T-helper 9 cell (primary cell): Measurements from ENCODE around the gene CDH13.

Experiments used
- DNase-seq: peaks from one replicate; pipeline ENCODE4 v3.0.0-alpha.2; 2020

Gene CDH13

DNA sequence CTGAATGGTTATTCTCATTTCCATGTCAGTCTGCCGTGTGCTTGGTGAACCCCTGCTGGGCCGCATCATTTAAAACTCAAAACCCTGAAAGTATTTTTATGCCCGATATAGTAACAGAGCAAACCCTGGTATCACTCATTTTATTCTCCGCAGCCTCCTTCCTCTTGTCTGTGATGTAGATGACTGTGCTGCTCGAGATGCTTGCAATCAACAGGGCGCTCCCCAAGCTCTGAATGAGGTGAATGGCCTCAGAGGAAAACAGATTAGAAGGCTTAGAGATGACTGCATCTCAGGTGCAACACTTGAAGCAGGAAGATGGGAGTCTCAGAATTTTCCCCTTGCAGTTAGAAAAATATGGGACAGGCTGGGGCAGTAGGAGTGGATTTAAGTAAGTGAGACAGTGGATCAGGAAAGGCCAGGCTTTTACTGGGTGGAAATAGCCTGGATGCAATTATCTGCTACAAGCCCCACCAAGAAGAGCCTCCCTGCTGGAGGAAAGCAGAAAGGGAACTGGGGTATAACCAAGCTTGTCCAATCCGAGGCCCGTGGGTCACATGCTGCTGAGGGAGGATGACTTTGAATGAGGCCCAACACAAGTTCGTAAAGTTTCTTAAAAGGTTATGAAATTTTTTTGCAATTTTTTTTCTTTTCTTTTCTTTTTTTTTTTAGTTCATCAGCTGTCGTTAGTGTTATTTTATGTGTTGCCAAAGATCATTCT is 166.9 kb downstream of the CDH13 start:
- DNase-seq, result no peak

DNA sequence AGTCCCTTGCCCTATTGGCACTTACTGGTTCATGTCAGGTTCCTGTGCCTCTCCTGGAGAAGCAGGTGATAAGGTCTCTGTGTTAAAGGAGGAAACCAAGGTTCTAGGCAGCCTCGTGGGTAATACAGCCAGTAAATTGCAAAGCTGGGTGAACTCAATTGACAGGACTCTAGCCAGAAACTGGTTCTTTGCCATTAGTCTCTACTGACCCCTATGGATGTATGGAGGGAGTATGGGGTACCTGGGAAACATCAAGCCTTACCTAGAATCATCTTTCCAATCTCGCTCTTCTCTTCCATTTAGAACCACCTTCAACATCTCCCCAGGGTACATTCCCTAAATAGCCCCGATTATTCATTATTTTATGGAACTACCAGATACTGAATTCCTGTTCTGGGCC is 169.3 kb downstream of the CDH13 start:
- DNase-seq, result no peak

DNA sequence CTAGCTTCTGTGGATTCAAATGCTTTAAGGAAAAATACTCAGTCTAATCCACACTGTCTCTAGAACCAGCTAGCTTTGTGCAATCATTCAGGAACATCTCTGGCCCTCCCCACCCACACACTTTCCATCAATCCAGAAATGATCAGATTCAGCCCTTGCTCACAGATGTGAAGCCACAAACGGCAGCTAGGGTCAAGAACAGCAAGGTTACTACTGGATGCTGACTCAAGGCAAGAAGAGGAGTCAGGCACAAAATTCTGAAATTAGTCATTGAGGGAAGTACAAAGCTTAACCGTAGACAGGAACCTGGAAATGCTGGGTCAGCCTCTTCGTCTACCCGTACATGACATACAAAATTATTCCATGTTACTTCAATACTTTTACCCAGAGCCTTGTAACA is 174.6 kb downstream of the CDH13 start:
- DNase-seq, result no peak

DNA sequence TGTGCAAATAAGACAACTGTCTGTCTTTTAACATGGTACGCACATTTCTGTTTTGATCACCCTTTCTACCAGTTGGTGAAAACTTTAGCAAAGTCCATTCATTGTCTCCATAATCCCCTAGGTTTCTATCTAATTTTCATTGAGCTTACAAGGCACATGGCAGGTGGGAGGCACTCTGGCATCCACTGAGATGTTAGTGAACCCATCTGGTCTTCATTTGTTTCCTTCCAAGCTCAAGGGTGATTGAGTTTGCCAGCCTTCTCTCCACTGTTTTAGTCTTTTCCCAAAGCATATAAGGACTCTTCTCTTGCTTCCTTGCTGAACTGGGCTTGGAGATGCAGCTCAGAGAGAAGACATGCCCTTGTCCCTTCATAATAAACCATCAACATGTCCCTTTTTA is 179.1 kb downstream of the CDH13 start:
- no peak for DNase-seq

DNA sequence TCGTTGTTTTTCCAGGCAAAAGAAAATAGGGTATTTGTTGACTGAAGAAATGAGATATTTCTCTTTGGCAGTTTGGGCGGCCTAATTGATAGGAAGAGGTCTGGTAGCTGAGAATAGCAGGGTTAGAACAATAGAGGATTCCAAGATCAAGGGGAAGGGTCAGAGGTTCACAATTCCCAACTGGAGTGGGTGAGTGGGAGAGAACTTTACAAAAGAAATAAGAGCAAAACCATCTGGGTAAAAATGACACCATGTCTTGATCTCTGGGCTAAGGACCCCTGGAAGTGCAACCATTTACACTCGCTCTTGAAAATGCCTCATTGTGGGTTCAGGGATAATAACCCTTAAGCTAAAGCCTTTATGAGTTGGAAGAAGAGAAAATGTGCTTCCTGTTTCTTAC is 180.5 kb downstream of the CDH13 start:
- DNase-seq, result no peak

DNA sequence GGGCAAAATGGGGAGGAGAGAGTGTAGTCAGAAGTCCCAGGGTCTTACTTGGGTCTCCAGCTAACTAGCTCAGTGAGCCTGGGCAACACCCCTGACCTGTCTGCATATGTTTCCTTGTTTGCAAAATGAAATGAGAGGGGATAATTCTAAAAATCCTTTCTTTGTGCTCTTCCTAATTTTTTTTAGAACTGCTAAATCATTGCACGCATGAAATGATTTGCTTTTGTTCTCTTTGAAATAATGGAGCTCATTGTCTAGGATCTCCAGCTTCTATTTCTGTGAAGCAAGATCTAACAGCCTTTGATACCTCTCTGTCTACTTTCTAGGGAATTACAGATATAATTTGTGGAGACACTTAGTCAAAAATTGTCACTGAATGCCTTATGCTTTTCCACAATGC is 181.3 kb downstream of the CDH13 start:
- DNase-seq, result no peak

DNA sequence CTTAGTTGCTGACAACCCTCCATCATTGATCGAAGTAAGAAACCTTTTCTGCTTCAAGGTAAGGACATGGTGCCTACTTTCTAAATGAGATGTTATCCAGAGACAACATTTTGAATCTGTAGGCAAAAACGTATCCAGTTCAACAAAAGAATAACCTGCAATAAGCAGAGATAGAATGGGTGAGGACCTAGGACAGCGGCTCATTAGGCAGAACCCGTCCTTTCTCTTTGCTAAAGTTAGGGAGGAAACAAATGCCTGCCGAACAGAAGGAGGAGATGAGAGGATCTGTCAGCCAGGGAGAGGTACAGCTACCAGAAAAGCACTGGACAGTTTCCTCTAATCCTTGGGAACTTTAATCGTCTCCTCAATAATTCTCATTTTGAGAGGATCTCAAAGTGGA is 183.3 kb downstream of the CDH13 start:
- no peak for DNase-seq

DNA sequence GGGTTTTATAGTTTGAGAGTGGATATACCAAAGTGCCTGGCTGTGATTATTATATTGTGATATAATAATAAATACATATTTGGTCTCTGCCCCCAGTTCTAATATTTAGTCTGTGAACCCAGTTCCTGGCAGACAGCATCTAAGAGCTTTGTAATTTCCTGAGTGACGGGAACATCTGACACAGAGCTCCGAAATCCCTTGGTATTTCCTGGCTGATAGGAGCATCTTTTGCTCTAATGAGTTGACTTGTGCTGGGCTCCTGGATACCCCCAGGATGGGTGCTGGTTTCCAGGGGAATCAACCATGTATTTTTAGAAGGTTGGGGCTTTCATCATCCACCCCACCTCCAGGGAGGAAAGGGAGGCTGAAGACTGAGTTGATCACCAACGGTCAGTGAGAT is 187.3 kb downstream of the CDH13 start:
- DNase-seq, result no peak

DNA sequence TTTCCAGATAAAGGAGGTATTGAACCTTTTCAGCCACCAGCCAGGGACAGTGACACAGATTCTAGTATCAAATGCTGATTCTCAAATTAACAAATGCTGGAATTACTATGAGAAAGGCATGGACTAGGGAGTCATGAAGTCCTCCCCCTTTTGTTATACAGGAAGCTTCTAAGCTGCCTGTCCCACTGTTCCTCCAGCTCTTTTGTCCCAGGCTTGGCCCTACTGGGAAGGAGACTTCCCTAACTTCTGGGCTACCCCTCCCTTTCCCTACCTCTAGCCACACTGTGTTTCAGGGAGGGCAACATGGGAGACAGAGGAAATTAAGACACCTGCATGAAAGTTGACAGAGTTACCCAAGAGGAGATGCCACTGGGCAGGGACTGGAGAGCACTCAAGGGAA is 192.5 kb downstream of the CDH13 start:
- no peak for DNase-seq

DNA sequence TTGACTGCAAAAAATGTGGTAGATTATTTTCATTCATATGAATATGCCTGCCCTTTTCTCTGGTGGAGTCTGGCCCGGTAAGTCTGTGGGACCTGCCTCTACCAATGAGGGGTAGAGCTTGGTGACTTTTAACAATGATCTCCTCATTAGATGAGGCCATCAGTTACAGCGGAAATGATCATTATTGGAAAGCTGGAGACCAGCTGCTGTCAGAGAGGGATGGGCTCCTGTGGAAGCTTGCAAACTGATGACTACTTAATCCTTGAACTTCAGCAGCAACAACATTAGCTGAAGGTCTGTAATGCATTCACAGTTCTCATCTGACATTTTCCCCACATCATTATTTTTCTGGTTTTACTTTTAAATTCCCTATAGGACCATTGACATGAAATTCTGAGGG is 194.1 kb downstream of the CDH13 start:
- DNase-seq, result no peak

DNA sequence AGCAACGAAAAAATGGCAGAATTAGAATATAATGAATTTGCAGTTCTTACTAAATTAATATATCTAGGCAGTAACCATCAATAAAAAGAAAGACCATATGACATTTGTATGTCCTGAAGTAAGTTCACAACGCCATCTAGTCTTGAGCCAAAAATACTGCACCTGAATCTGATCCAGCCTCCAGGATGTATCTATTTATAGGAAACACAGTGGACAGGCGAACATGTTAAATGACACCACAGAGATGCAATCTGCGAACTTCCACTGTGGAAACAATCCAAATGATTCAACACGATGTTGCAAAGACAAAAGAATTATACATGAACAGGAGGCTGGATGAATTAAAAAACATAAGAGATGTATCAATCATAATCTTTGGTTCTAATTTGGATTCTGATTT is 197.6 kb downstream of the CDH13 start:
- DNase-seq, result no peak

DNA sequence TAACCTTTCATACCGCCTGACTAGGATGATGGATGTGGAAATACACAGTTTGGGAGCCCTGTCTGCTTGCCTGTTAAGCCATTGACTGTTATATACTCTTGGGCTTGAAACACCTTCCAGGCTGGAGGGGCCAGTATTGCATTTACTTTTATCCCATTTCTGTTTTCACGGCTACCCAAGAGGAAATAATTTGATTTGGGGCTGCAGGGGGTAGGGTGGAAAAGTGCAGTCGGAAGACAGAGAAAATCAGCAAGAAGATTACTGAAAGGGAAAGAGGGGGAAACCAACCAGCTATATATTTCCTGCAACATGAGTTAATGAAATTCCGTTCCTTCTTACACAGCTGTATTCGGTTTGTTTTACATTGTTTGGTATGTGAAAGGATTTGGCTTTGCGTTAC is 202.5 kb downstream of the CDH13 start:
- DNase-seq, result no peak

DNA sequence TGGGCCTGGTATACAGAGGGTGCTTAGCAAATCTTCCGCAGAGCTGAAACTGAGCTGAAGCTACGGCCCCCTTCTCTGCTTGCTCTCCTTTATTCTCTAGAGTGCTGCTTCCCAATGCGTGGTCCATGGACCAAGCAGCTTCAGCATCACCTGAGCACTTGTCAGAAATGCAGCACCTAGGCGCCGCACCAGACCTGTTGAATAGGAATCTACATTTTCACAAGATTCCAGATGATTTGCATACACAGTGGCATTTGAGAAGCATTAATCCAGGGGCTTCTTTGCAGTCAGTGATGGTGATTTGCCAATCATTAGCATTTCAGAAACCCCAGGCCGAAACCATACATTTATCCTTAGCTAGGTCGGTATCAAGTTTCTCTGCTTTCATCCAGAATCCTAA is 204.2 kb downstream of the CDH13 start:
- DNase-seq, result no peak

DNA sequence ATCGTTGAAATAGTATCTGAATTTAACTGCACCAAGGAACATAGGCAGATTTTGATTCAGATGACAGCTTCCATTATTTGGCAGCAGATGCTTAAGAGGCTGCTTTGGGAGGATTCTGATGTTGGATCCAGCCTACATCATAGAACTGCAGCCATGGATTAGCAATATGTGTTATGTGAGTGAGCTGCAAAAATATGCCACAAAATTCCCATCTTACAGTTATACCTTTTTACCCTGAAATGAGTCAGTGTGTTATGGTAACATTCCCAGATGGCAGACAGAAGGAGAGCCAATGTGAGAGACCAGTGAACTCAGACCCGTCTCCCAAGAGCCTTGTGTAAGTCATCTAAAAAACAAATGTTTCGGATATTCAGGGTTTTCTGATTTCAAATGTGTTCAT is 206.1 kb downstream of the CDH13 start:
- DNase-seq, result no peak

DNA sequence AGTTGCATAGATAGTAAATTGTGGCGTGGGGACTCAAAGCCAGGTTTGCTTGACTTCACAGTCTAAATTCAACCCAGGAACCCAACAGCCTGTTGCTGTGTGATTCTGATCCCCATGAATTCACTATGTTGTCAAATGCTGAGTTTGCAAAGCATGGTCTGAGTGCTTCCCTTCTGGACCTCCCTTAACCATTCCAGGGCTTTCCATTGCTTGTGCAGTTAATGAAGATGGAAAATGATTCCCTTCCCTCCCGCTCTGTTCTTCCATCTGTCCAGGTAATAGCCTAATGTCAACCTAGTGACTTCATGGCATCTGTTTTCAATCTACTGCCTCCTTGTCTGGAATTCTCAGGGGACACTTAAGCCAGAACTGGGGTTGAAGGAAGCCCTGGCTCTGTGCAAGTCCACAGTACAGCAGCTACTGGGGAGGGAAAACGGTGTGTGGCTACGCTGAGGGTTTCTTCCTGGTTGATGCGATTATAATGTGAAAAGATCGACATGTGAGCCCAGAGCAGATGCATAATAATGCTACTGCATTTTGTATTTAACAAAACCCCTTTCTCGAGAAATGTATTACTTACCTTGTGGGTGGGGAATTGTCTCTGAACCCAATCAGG is 206.7 kb downstream of the CDH13 start:
- DNase-seq, result no peak

DNA sequence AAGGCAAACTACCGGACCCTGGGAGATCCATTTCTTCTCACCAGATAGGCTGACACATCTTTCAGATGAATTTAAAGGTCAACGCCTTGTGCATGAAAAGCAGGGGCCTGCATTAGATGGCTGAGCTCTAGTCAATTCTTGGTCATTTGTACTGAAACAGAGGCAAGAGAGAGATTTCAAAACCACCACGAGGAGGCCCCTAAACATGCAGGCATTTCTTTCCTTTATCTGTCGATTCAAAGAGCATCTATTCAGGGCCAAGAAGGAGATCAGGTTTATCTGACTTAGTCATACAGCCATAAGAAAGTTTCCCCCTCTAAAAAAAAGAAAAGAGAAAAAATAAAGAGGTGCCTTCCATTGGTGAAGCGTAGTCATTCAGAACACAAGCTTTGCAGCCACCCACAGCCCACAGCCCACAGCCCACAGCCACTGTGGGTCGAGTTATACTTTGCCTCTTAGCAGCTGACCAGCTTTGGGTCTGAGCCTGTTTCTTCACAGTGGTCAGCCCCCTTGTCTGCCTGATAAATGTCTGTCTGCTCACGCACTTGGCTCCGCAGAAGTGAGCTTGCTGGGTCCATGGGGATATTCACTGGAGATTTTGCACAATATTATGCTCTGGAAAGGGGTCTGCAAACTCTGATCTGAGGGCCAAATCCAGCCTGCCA is 207.5 kb downstream of the CDH13 start:
- no peak for DNase-seq

DNA sequence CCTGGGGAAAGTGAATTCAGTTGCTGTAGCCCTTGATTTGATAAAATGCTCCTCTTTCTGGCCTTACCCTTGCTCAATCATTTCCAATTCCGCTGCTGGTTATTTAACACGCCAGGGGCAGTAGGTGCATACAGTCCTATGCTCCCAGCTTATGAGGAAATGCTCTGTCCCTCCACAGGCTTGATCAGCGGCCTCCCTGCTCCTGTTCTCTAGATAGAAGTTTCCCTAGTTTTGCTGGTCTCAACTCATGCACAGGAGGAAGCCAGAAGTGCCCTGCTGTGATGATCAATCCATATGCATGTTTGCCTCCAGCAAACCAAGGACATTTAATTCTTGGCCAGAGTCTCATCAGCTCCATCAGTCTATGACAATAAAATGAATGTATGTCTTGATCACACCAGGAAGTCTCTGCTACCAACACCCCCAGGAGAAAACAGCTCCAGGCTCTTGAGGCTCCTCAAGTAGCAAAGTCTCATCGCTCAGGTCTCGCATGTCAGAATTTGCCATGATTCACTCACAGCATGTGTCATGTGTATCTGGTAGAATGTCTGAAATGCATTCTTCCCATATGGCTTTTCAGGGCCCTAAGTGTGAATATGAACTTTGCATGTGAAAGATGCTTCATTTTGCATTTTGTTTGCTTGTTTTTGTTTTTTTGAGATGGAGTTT is 208.9 kb downstream of the CDH13 start:
- DNase-seq, result no peak

DNA sequence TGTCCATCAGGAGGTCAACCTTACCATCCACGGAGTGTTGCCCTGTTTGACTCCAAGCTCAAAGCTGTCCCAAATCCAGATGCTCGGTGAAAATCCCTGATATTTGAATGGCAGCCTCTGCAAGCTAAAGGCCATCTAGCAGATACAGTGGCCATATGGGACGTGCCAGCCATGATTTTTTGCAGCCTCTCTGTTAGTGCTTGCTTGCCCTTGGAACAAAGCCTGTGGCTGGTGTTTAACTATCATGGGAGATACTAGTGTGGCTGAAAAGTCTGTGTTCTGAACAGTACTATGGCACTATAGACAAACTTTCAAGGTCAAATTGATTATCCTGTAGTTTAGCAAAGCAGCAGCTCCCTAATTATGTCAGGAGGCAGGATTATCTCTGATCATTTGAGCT is 214.3 kb downstream of the CDH13 start:
- DNase-seq, result no peak

DNA sequence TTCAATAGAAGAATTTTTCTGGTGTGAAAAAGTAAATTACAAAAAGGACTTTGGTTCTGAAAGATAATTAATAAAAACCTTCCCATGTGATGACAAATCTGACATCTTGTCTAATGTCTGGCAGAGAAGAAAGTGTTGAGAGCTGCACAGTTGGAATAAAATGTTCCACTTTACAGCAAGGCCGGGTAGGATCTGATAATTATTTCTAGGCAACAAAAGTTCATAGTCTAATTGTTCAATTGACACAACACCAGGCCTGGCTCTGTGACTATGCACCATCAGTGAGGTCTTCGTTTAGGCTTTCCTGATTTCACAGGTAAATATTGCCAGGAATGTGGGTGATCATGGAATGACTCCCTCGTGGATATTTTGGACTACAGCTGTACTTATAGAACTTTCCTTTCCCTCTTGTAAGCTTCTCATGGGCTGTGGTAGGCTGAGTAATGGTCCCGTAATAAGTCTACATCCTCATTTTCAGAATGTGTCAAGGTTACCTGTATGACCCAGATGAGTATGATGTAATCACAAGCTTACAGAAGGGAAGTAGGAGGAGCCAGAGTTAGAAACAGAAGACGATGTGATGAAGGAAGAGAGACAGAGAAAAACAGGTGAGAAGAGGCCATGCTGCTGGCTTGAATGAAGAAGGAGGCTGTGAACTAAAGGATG is 217.0 kb downstream of the CDH13 start:
- DNase-seq, result no peak

DNA sequence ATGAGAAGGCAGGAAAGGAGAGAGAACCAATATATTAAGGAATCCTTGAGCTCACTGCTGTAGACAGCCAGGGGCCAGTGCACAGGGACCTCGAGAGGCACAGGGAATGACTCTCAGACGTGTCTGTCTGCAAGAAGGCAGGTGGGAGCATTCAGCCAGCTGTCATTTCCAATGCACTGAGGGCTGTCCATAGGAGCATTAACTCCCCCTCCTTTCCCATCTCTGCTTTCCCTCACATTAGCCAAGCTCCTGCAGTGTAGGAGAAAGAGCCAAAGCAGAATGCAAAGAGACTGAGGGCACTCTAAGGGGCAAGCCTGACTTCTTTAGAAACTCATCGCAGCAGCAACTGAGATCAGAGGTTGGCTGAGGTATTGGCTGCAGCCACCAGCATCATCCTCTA is 218.3 kb downstream of the CDH13 start:
- no peak for DNase-seq

DNA sequence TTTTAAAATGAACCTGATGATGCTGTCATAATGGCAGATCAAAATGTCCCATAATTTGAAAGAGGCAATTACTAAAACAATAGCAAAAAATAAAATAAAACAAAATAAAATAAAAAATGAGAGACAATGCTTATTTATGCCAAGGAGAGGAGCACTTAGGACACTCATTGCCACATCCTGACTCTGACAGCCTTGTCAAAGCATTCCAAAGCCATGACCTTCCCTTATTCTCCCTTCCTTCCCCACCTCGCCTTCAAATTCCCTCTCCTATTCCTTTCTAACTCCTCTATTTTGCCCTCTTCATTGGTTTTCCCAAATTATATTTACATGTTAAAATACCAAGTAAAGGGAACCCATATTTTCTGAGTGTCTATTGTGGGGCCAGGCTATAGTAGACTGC is 220.0 kb downstream of the CDH13 start:
- DNase-seq, result no peak

DNA sequence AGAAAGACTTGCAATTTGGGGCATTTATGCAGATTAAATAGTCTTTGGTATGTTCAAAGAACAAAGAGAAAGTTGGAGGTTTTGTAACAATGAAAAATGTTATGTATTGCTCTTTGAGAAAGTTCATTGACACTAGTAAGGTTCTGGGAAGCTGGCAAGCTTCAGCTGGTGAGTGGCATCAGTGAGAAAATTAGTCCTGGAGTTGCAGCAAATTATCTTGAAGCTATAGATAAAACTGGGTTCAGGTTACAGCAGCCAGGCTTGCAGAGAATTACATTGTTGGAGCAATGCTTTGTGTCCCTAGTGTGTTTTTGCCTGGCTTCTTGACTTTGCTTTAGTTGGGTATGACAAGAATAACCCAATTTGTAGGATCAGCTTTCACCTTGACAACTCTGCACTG is 221.2 kb downstream of the CDH13 start:
- DNase-seq, result no peak

DNA sequence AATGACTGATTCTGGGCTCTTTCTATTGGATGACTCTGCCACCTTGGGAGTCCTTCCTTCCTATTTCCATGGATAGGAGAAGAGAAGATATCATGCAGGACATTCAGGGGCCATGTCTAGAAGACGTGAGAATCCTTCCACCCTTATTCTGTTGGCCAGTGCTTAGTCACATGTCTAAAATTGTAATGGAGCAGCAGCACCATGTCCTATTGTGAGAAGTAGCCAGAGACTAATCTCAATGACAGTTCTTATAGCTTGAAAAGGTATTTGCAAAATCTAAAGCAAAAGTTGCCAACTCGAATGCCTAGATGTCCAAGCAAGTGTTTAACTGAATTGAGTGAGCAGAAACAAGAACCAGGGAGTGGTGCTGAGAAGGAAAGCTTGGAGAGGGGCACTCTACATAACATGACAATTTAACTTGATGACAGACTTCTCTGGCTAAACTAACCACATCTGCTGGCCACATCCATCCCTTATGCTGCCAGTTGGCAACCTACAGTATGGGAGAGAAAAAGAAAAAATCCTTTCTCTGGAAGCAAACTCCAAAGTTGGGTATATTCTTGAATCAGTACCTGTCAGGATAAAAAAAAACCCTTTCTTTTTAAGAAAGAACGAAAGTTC is 225.7 kb downstream of the CDH13 start:
- DNase-seq, result no peak
